Measurements from ENCODE around the gene NKX2-2. TPM values are rescaled to one million over a fixed set of nuclear protein-coding genes. Genes with fewer than 3 reads are reported as not detected.

NKX2-2 gene
- total and polyA plus RNA-seq, 11 donors = 0.19 TPM; not detected in 10

- ATAC-seq (no peak), DNase-seq (no peak)
- H3K9me3 ChIP-seq = no peaks in the 10 kb centered on the region
- H3K27ac ChIP-seq = no peak overlapping the region
- H3K4me1 ChIP-seq = peaks cover 0 to 6% (median 0%) of the 10 kb centered on the region in 12 donors
- H3K27me3 ChIP-seq = peaks cover 8 to 74% (median 41%) of the 10 kb centered on the region in 9 donors
- intact Hi-C loops (cut with DNase I) = no loop called here
- H3K36me3 ChIP-seq = no peaks in the 10 kb centered on the region
- WGBS, 4 donors = 81 to 84% (median 83%) methylated on average over 5 of the region's 5 CpGs
- no peak overlapping the region for H3K4me3 ChIP-seq
- no peak for TF ChIP-seq POLR2A (IDR thresholded peaks at IDR 0.05)
- TF ChIP-seq CTCF (IDR thresholded peaks at IDR 0.05) = no peak
Observed at GRCh38 chr20:21527908-21528307, 14.0 kb upstream of the NKX2-2 start.

GRCh38 chr20:21526776-21527175 is 12.9 kb upstream of the NKX2-2 start:
- TF ChIP-seq CTCF (IDR thresholded peaks at IDR 0.05) (no peak), POLR2A (IDR thresholded peaks at IDR 0.05) (no peak)
- Histone ChIP-seq H3K4me3 (no peak overlapping the region), H3K36me3 (no peaks in the 10 kb centered on the region), H3K4me1 (peaks cover 0 to 17% (median 4%) of the 10 kb centered on the region in 12 donors), H3K9me3 (no peaks in the 10 kb centered on the region), H3K27me3 (peaks cover 17 to 76% (median 52%) of the 10 kb centered on the region in 9 donors), H3K27ac (no peak overlapping the region)
- intact Hi-C loops (cut with DNase I) = no loop called here
- DNase-seq (no peak), ATAC-seq (no peak)

- H3K9me3 ChIP-seq = no peaks in the 10 kb centered on the region
- no peak for ATAC-seq
Observed at GRCh38 chr20:21523895-21524294, 10.0 kb upstream of the NKX2-2 start.

GRCh38 chr20:21523281-21523868 is 9.5 kb upstream of the NKX2-2 start:
- 3 to 6% (median 4%) methylated on average over 15 to 19 of the region's 19 CpGs for WGBS, 4 donors
- ATAC-seq = no peak
- Histone ChIP-seq H3K27me3 (peaks cover 32 to 95% (median 85%) of the 10 kb centered on the region in 9 donors), H3K36me3 (no peaks in the 10 kb centered on the region), H3K9me3 (no peaks in the 10 kb centered on the region), H3K27ac (no peak overlapping the region), H3K4me1 (peaks cover 0 to 20% (median 4%) of the 10 kb centered on the region in 12 donors), H3K4me3 (no peak overlapping the region)
- intact Hi-C loops (cut with DNase I) = no loop called here
- TF ChIP-seq POLR2A (IDR thresholded peaks at IDR 0.05) (no peak), CTCF (IDR thresholded peaks at IDR 0.05) (no peak)
- no peak for DNase-seq

More at GRCh38 chr20:21523895-21524294, 10.0 kb upstream of the NKX2-2 start:
- 5 to 10% (median 9%) methylated on average over 2 of the region's 2 CpGs for WGBS, 4 donors
- Histone ChIP-seq H3K27me3 (peaks cover 29 to 90% (median 80%) of the 10 kb centered on the region in 9 donors), H3K27ac (no peak overlapping the region), H3K4me1 (peaks cover 0 to 20% (median 4%) of the 10 kb centered on the region in 12 donors), H3K36me3 (no peaks in the 10 kb centered on the region), H3K4me3 (no peak overlapping the region)
- intact Hi-C loops (cut with DNase I) = no loop called here
- DNase-seq = no peak
- no peak for TF ChIP-seq POLR2A (IDR thresholded peaks at IDR 0.05)
- TF ChIP-seq CTCF (IDR thresholded peaks at IDR 0.05) = no peak
